Measurements from ENCODE around the gene COPS7B. TPM values are rescaled to one million over a fixed set of nuclear protein-coding genes. Genes with fewer than 3 reads are reported as not detected.
A peak's percentile ranks its signal among the peaks of the same experiment; 100 is the strongest.

COPS7B gene
- total RNA-seq, 1 experiment from 2014 or later, result 57.1 TPM

DNA sequence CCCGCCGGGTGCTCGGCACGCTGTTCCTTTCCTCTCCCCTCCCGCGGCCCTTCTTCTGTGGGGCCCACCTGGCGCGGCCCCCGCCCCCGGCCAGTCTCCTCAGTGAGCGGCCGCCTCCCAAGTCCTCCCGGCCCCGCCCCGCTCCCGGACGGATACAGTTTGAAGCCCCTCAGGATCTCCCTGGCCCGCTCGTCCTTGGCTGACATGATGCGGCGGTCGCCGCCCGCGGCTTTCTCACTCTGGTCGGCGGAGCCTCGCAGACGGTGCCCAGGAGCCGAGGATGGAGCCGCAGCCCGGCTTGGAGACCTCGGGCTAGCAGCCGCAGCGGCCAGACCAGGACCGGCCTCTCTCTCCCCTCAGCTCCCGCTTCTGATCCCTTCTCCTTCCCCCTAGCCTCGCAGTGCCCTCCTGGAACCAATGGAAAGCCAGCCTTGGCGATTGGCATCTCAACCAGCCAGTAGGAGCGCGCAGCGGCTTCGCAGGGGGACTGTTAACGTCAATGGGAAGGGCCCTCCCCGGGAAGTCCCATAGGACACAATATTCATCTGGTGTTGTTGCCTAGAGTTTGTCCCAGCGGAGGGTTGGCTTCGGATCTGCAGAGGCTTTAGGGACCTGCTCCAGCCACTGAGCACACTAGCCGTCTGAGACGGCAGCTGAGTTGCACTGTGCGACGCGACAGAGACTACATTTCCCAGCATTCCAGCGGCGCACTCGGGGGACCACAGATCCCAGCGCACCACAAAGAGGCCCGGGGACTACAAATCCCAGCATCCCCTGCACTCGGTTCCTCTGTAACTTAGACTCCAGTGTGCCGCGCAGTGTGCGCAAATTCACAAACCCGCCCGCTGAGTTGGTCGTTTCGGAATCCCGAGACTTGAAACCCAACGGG, 5.1 kb upstream of the COPS7B start, which contains the start of gene PDE6D (continued):
- TF ChIP-seq, protein P1, sequence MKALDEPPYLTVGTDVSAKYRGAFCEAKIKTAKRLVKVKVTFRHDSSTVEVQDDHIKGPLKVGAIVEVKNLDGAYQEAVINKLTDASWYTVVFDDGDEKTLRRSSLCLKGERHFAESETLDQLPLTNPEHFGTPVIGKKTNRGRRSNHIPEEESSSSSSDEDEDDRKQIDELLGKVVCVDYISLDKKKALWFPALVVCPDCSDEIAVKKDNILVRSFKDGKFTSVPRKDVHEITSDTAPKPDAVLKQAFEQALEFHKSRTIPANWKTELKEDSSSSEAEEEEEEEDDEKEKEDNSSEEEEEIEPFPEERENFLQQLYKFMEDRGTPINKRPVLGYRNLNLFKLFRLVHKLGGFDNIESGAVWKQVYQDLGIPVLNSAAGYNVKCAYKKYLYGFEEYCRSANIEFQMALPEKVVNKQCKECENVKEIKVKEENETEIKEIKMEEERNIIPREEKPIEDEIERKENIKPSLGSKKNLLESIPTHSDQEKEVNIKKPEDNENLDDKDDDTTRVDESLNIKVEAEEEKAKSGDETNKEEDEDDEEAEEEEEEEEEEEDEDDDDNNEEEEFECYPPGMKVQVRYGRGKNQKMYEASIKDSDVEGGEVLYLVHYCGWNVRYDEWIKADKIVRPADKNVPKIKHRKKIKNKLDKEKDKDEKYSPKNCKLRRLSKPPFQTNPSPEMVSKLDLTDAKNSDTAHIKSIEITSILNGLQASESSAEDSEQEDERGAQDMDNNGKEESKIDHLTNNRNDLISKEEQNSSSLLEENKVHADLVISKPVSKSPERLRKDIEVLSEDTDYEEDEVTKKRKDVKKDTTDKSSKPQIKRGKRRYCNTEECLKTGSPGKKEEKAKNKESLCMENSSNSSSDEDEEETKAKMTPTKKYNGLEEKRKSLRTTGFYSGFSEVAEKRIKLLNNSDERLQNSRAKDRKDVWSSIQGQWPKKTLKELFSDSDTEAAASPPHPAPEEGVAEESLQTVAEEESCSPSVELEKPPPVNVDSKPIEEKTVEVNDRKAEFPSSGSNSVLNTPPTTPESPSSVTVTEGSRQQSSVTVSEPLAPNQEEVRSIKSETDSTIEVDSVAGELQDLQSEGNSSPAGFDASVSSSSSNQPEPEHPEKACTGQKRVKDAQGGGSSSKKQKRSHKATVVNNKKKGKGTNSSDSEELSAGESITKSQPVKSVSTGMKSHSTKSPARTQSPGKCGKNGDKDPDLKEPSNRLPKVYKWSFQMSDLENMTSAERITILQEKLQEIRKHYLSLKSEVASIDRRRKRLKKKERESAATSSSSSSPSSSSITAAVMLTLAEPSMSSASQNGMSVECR (CRISPR knock-in tag; IDR thresholded peaks at IDR 0.05; ENCODE audit: borderline replicate concordance), result peak; percentile 66; the same call in 1 of the 2 replicates
- no peak for TF ChIP-seq ESRRA (CRISPR knock-in tag; IDR thresholded peaks at IDR 0.05; ENCODE audit: borderline replicate concordance)
- TF ChIP-seq, protein P2, sequence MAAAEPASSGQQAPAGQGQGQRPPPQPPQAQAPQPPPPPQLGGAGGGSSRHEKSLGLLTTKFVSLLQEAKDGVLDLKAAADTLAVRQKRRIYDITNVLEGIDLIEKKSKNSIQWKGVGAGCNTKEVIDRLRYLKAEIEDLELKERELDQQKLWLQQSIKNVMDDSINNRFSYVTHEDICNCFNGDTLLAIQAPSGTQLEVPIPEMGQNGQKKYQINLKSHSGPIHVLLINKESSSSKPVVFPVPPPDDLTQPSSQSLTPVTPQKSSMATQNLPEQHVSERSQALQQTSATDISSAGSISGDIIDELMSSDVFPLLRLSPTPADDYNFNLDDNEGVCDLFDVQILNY (CRISPR knock-in tag; IDR thresholded peaks at IDR 0.05), result no peak
- TF ChIP-seq EMX1 (CRISPR knock-in tag; IDR thresholded peaks at IDR 0.05), result no peak
- TF ChIP-seq, protein P3, sequence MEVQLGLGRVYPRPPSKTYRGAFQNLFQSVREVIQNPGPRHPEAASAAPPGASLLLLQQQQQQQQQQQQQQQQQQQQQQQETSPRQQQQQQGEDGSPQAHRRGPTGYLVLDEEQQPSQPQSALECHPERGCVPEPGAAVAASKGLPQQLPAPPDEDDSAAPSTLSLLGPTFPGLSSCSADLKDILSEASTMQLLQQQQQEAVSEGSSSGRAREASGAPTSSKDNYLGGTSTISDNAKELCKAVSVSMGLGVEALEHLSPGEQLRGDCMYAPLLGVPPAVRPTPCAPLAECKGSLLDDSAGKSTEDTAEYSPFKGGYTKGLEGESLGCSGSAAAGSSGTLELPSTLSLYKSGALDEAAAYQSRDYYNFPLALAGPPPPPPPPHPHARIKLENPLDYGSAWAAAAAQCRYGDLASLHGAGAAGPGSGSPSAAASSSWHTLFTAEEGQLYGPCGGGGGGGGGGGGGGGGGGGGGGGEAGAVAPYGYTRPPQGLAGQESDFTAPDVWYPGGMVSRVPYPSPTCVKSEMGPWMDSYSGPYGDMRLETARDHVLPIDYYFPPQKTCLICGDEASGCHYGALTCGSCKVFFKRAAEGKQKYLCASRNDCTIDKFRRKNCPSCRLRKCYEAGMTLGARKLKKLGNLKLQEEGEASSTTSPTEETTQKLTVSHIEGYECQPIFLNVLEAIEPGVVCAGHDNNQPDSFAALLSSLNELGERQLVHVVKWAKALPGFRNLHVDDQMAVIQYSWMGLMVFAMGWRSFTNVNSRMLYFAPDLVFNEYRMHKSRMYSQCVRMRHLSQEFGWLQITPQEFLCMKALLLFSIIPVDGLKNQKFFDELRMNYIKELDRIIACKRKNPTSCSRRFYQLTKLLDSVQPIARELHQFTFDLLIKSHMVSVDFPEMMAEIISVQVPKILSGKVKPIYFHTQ (CRISPR knock-in tag; IDR thresholded peaks at IDR 0.05), result no peak
- TF ChIP-seq SMAD4 (CRISPR knock-in tag; IDR thresholded peaks at IDR 0.05), result no peak
- no peak for TF ChIP-seq ZNF138 (CRISPR knock-in tag; conservative IDR thresholded peaks at IDR 0.05)
- TF ChIP-seq, protein P4, sequence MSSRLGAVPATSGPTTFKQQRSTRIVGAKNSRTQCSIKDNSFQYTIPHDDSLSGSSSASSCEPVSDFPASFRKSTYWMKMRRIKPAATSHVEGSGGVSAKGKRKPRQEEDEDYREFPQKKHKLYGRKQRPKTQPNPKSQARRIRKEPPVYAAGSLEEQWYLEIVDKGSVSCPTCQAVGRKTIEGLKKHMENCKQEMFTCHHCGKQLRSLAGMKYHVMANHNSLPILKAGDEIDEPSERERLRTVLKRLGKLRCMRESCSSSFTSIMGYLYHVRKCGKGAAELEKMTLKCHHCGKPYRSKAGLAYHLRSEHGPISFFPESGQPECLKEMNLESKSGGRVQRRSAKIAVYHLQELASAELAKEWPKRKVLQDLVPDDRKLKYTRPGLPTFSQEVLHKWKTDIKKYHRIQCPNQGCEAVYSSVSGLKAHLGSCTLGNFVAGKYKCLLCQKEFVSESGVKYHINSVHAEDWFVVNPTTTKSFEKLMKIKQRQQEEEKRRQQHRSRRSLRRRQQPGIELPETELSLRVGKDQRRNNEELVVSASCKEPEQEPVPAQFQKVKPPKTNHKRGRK (CRISPR knock-in tag; IDR thresholded peaks at IDR 0.05; ENCODE audit: borderline replicate concordance), result no peak
- no peak for TF ChIP-seq IRF2 (CRISPR knock-in tag; IDR thresholded peaks at IDR 0.05; ENCODE audit: borderline replicate concordance, low read depth)
- no peak for TF ChIP-seq HMGA2 (CRISPR knock-in tag; IDR thresholded peaks at IDR 0.05)
- 0 out of 2 replicates have a peak, but pooled peaks have one; percentile 33 for TF ChIP-seq ZNF232 (CRISPR knock-in tag; IDR thresholded peaks at IDR 0.05)
- TF ChIP-seq NFATC4 (CRISPR knock-in tag; IDR thresholded peaks at IDR 0.05), result no peak
- TF ChIP-seq ZNF416 (CRISPR knock-in tag; IDR thresholded peaks at IDR 0.05), result no peak
- TF ChIP-seq ZNF423 (CRISPR knock-in tag; IDR thresholded peaks at IDR 0.05), result no peak
- TF ChIP-seq ZNF219 (CRISPR knock-in tag; IDR thresholded peaks at IDR 0.05; ENCODE audit: borderline replicate concordance), result no peak
- TF ChIP-seq MXD4 (CRISPR knock-in tag; IDR thresholded peaks at IDR 0.05; ENCODE audit: borderline replicate concordance), result no peak
- no peak for TF ChIP-seq NR3C1 (CRISPR knock-in tag; conservative IDR thresholded peaks at IDR 0.05; ENCODE audit: low read depth)
- TF ChIP-seq OVOL2 (CRISPR knock-in tag; IDR thresholded peaks at IDR 0.05; ENCODE audit: borderline replicate concordance), result no peak
- 0 out of 2 replicates have a peak, but pooled peaks have one; percentile 23 for TF ChIP-seq NFE2L1 (CRISPR knock-in tag; IDR thresholded peaks at IDR 0.05)
- TF ChIP-seq, protein P5, sequence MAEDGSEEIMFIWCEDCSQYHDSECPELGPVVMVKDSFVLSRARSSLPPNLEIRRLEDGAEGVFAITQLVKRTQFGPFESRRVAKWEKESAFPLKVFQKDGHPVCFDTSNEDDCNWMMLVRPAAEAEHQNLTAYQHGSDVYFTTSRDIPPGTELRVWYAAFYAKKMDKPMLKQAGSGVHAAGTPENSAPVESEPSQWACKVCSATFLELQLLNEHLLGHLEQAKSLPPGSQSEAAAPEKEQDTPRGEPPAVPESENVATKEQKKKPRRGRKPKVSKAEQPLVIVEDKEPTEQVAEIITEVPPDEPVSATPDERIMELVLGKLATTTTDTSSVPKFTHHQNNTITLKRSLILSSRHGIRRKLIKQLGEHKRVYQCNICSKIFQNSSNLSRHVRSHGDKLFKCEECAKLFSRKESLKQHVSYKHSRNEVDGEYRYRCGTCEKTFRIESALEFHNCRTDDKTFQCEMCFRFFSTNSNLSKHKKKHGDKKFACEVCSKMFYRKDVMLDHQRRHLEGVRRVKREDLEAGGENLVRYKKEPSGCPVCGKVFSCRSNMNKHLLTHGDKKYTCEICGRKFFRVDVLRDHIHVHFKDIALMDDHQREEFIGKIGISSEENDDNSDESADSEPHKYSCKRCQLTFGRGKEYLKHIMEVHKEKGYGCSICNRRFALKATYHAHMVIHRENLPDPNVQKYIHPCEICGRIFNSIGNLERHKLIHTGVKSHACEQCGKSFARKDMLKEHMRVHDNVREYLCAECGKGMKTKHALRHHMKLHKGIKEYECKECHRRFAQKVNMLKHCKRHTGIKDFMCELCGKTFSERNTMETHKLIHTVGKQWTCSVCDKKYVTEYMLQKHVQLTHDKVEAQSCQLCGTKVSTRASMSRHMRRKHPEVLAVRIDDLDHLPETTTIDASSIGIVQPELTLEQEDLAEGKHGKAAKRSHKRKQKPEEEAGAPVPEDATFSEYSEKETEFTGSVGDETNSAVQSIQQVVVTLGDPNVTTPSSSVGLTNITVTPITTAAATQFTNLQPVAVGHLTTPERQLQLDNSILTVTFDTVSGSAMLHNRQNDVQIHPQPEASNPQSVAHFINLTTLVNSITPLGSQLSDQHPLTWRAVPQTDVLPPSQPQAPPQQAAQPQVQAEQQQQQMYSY (CRISPR knock-in tag; IDR thresholded peaks at IDR 0.05), result no peak
- TF ChIP-seq, protein P6, sequence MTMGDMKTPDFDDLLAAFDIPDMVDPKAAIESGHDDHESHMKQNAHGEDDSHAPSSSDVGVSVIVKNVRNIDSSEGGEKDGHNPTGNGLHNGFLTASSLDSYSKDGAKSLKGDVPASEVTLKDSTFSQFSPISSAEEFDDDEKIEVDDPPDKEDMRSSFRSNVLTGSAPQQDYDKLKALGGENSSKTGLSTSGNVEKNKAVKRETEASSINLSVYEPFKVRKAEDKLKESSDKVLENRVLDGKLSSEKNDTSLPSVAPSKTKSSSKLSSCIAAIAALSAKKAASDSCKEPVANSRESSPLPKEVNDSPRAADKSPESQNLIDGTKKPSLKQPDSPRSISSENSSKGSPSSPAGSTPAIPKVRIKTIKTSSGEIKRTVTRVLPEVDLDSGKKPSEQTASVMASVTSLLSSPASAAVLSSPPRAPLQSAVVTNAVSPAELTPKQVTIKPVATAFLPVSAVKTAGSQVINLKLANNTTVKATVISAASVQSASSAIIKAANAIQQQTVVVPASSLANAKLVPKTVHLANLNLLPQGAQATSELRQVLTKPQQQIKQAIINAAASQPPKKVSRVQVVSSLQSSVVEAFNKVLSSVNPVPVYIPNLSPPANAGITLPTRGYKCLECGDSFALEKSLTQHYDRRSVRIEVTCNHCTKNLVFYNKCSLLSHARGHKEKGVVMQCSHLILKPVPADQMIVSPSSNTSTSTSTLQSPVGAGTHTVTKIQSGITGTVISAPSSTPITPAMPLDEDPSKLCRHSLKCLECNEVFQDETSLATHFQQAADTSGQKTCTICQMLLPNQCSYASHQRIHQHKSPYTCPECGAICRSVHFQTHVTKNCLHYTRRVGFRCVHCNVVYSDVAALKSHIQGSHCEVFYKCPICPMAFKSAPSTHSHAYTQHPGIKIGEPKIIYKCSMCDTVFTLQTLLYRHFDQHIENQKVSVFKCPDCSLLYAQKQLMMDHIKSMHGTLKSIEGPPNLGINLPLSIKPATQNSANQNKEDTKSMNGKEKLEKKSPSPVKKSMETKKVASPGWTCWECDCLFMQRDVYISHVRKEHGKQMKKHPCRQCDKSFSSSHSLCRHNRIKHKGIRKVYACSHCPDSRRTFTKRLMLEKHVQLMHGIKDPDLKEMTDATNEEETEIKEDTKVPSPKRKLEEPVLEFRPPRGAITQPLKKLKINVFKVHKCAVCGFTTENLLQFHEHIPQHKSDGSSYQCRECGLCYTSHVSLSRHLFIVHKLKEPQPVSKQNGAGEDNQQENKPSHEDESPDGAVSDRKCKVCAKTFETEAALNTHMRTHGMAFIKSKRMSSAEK (CRISPR knock-in tag; IDR thresholded peaks at IDR 0.05; ENCODE audit: borderline replicate concordance), result no peak

Measured in WTC11 (cell line).